Measurements from ENCODE around the gene KIAA0930.
"Not testable (repeated sequence)": the region's sequence is repeated elsewhere in the genome, so short reads cannot be mapped to it uniquely, and the experiment has no call there.

KIAA0930 gene

GRCh38 chr22:45240810-45241631 lies at the start of gene KIAA0930:
Gene KIAA0930, minus strand, starts transcription at chr22:45240894. Its CDS starts 191 bp downstream, at chr22:45240703.
- peak; percentile 36 to 59 for DNase-seq

GRCh38 chr22:45286854-45287551 lies 46.3 kb upstream of the KIAA0930 start:
- no peak for DNase-seq

GRCh38 chr22:45285263-45286058 lies 44.8 kb upstream of the KIAA0930 start:
- no peak for DNase-seq

GRCh38 chr22:45284705-45285262 lies 44.1 kb upstream of the KIAA0930 start, which contains the start of gene UPK3A:
Gene UPK3A, plus strand, starts transcription at chr22:45284949. Its CDS starts 65 bp downstream, at chr22:45285014.
- peak; percentile 54 to 58 for DNase-seq

GRCh38 chr22:45281010-45281409 lies 40.3 kb upstream of the KIAA0930 start:
- no peak for DNase-seq

GRCh38 chr22:45280587-45280980 lies 39.9 kb upstream of the KIAA0930 start:
- DNase-seq = no peak

GRCh38 chr22:45278125-45278524 lies 37.4 kb upstream of the KIAA0930 start:
- no peak for DNase-seq

GRCh38 chr22:45277720-45278119 lies 37.0 kb upstream of the KIAA0930 start:
- DNase-seq = not testable (repeated sequence)

- no peak for DNase-seq
These were observed 35.9 kb upstream of the KIAA0930 start for GRCh38 chr22:45276507-45277105.

- DNase-seq = no peak
These were observed 32.9 kb upstream of the KIAA0930 start for GRCh38 chr22:45273452-45274075.

GRCh38 chr22:45272498-45272897 lies 31.8 kb upstream of the KIAA0930 start:
- no peak for DNase-seq

GRCh38 chr22:45271667-45272201 lies 31.0 kb upstream of the KIAA0930 start:
- no peak for DNase-seq

- DNase-seq = no peak
These were observed 29.7 kb upstream of the KIAA0930 start for GRCh38 chr22:45270095-45271020.

- peak; percentile 45 to 85 for DNase-seq
These were observed 28.5 kb upstream of the KIAA0930 start for GRCh38 chr22:45268958-45269844.

- peak; percentile 54 to 65 for DNase-seq
These were observed 27.7 kb upstream of the KIAA0930 start for GRCh38 chr22:45268167-45268957.

- no peak for DNase-seq
These were observed 24.8 kb upstream of the KIAA0930 start for GRCh38 chr22:45265535-45265934.

GRCh38 chr22:45263463-45264269 lies 23.0 kb upstream of the KIAA0930 start:
- no peak for DNase-seq

Data from NCI-H1930 (cell line).